ENCODE data around the gene TMEM178B. TPM values are rescaled to one million over a fixed set of nuclear protein-coding genes. Genes with fewer than 3 reads are reported as not detected.
A peak's percentile ranks its signal among the peaks of the same experiment; 100 is the strongest.

Gene TMEM178B
- total RNA-seq, 1 donor from 2014 or later: 49.8 TPM

GRCh38 chr7:141500608-141501007, 426.7 kb downstream of the TMEM178B start:
- Mint-ChIP-seq H3K36me3 (ENCODE audit: unreplicated experiment) (no peaks in the 10 kb centered on the region), H3K27me3 (ENCODE audit: unreplicated experiment) (no peaks in the 10 kb centered on the region), H3K27ac (ENCODE audit: unreplicated experiment) (no peak overlapping the region), H3K9me3 (ENCODE audit: unreplicated experiment) (no peaks in the 10 kb centered on the region), H3K4me3 (ENCODE audit: unreplicated experiment) (no peak overlapping the region), H3K4me1 (ENCODE audit: low read depth, unreplicated experiment) (no peaks in the 10 kb centered on the region)
- no peak for DNase-seq
- TF ChIP-seq CTCF (IDR thresholded peaks at IDR 0.05; ENCODE audit: partially characterized antibody, unreplicated experiment): no peak

DNA sequence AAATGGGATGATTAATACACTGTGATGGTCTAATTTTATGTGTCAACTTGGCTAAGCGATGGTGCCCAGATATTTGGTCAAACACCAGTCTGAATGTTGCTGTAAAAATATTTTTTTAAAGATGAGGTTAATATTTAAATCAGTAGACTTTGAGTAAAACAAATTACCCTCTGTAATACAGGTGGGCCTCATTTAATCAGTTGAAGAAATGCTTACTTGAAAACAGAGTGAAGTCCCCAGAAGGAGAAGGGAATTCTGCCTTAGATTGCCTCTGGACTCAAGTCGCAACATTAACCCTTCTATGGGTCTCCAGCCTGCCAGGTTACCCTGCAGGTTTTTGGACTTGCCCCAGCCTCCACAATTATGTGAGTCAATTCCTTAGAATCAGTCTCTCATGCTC, 427.6 kb downstream of the TMEM178B start:
- Mint-ChIP-seq H3K4me3 (ENCODE audit: unreplicated experiment) (no peak overlapping the region), H3K27ac (ENCODE audit: unreplicated experiment) (no peak overlapping the region), H3K4me1 (ENCODE audit: low read depth, unreplicated experiment) (no peaks in the 10 kb centered on the region), H3K36me3 (ENCODE audit: unreplicated experiment) (no peaks in the 10 kb centered on the region), H3K27me3 (ENCODE audit: unreplicated experiment) (no peaks in the 10 kb centered on the region), H3K9me3 (ENCODE audit: unreplicated experiment) (no peaks in the 10 kb centered on the region)
- no peak for DNase-seq
- no peak for TF ChIP-seq CTCF (IDR thresholded peaks at IDR 0.05; ENCODE audit: partially characterized antibody, unreplicated experiment)

DNA sequence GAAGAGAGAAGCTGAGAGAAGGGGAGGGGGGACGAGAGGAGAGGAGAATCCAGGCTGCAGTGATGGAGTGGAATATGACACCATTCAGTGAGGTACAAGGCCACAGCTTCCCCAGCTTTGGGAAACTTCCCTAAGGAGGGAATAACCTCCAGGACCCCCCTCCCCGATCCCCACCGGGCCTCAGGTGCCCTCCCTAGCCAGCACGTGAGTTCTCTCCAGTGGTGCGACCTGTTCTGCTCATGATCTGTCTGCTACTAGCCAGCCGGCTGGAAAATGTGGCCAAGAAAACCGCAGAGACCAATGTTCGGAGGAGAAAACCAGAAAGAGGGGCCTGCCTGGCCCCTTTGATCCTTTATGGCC, 437.4 kb downstream of the TMEM178B start:
- TF ChIP-seq CTCF (IDR thresholded peaks at IDR 0.05; ENCODE audit: partially characterized antibody, unreplicated experiment): no peak
- peaks cover 7% of the 10 kb centered on the region for H3K27me3 Mint-ChIP-seq (ENCODE audit: unreplicated experiment)
- H3K27ac Mint-ChIP-seq (ENCODE audit: unreplicated experiment): no peak overlapping the region
- DNase-seq: no peak
- H3K4me3 Mint-ChIP-seq (ENCODE audit: unreplicated experiment): peak overlapping the region; percentile 87
- H3K36me3 Mint-ChIP-seq (ENCODE audit: unreplicated experiment): peaks cover 24% of the 10 kb centered on the region
- peaks cover 16% of the 10 kb centered on the region for H3K9me3 Mint-ChIP-seq (ENCODE audit: unreplicated experiment)
- peaks cover 5% of the 10 kb centered on the region for H3K4me1 Mint-ChIP-seq (ENCODE audit: low read depth, unreplicated experiment)

GRCh38 chr7:141511676-141512396, 438.0 kb downstream of the TMEM178B start:
- Mint-ChIP-seq H3K9me3 (ENCODE audit: unreplicated experiment) (peaks cover 16% of the 10 kb centered on the region), H3K27ac (ENCODE audit: unreplicated experiment) (no peak overlapping the region), H3K36me3 (ENCODE audit: unreplicated experiment) (peaks cover 24% of the 10 kb centered on the region), H3K27me3 (ENCODE audit: unreplicated experiment) (peaks cover 7% of the 10 kb centered on the region), H3K4me3 (ENCODE audit: unreplicated experiment) (peak overlapping the region; percentile 87), H3K4me1 (ENCODE audit: low read depth, unreplicated experiment) (peaks cover 5% of the 10 kb centered on the region)
- TF ChIP-seq CTCF (IDR thresholded peaks at IDR 0.05; ENCODE audit: partially characterized antibody, unreplicated experiment): no peak
- DNase-seq: peak; percentile 52

GRCh38 chr7:141512597-141512996, 438.7 kb downstream of the TMEM178B start:
- DNase-seq: no peak
- Mint-ChIP-seq H3K27ac (ENCODE audit: unreplicated experiment) (no peak overlapping the region), H3K36me3 (ENCODE audit: unreplicated experiment) (peaks cover 24% of the 10 kb centered on the region), H3K9me3 (ENCODE audit: unreplicated experiment) (peaks cover 16% of the 10 kb centered on the region), H3K4me1 (ENCODE audit: low read depth, unreplicated experiment) (peaks cover 5% of the 10 kb centered on the region), H3K4me3 (ENCODE audit: unreplicated experiment) (peak overlapping the region; percentile 87), H3K27me3 (ENCODE audit: unreplicated experiment) (peaks cover 7% of the 10 kb centered on the region)
- no peak for TF ChIP-seq CTCF (IDR thresholded peaks at IDR 0.05; ENCODE audit: partially characterized antibody, unreplicated experiment)

All from glutamatergic neuron (in vitro differentiated cells).